Central memory CD8-positive, alpha-beta T cell (primary cell): ENCODE data around the gene MKS1.

Experiments used
- ATAC-seq: fragments of 150-1000 bp; cut with Tn5 transposase; replicated peaks from 2 replicates; pipeline ENCODE4 v1.10.0; 2022; ENCODE audit warnings: mild to moderate bottlenecking, moderate FRiP score, moderate number of reproducible peaks; ENCODE audit not compliant: poor library complexity, severe bottlenecking; ENCODE audit errors: extremely low read depth
- DNase-seq, 2 donors: peaks; one replicate each; pipeline ENCODE4 v3.0.0; 2021; ENCODE audit warnings: low spot score in 2 of 2
- H3K27ac Mint-ChIP-seq: one replicate; pipeline ENCODE4 v1.8.0; 2022; ENCODE audit warnings: low read depth, mild to moderate bottlenecking, moderate library complexity, mixed read lengths
- H3K27me3 Mint-ChIP-seq: one replicate; pipeline ENCODE4 v1.8.0; 2022; ENCODE audit warnings: mixed read lengths
- H3K36me3 Mint-ChIP-seq: one replicate; pipeline ENCODE4 v1.8.0; 2022; ENCODE audit warnings: mild to moderate bottlenecking, moderate library complexity, mixed read lengths; ENCODE audit not compliant: insufficient read depth
- H3K4me1 Mint-ChIP-seq: one replicate; pipeline ENCODE4 v1.8.0; 2022; ENCODE audit warnings: mixed read lengths
- H3K4me3 Mint-ChIP-seq: one replicate; pipeline ENCODE4 v1.8.0; 2022; ENCODE audit warnings: mild to moderate bottlenecking, moderate library complexity, mixed read lengths
- H3K9me3 Mint-ChIP-seq: one replicate; pipeline ENCODE4 v1.8.0; 2022; ENCODE audit warnings: mixed read lengths

The MKS1 gene

DNA sequence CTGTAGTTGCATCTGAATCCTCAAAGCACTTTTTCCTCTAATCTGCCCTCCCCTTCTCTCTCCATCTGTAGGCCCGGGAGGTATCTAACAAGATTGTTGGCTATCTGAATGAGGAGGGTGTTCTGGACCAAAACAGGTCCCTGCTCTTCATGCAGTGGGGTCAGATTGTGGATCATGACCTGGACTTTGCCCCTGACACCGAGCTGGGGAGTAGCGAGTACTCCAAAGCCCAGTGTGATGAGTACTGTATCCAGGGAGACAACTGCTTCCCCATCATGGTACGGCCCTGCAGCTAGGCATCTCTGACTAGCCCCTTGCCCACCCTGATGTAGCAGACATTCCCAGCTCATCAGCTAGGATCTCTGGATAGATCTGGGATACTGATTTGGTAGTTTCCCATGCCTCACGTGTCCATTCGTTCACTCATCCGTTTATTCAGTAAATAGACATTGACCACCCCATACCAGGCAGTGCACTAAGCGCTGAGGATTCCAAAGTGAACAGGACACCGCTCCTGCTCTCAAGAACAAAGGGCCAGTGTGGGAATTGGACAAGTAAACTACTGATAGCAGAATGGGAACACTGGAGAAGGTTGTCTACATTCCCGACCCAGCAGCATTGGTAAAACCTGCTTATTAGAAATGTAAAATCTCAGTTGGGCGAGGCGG is 31.4 kb upstream of the MKS1 start:
- H3K36me3 Mint-ChIP-seq = peaks cover 2% of the 10 kb centered on the region
- H3K27ac Mint-ChIP-seq = no peak overlapping the region
- no peak for DNase-seq
- H3K27me3 Mint-ChIP-seq = peaks cover 18% of the 10 kb centered on the region
- peaks cover 14% of the 10 kb centered on the region for H3K4me1 Mint-ChIP-seq
- H3K4me3 Mint-ChIP-seq = peak overlapping the region; percentile 74
- no peaks in the 10 kb centered on the region for H3K9me3 Mint-ChIP-seq
- no peak for ATAC-seq

DNA sequence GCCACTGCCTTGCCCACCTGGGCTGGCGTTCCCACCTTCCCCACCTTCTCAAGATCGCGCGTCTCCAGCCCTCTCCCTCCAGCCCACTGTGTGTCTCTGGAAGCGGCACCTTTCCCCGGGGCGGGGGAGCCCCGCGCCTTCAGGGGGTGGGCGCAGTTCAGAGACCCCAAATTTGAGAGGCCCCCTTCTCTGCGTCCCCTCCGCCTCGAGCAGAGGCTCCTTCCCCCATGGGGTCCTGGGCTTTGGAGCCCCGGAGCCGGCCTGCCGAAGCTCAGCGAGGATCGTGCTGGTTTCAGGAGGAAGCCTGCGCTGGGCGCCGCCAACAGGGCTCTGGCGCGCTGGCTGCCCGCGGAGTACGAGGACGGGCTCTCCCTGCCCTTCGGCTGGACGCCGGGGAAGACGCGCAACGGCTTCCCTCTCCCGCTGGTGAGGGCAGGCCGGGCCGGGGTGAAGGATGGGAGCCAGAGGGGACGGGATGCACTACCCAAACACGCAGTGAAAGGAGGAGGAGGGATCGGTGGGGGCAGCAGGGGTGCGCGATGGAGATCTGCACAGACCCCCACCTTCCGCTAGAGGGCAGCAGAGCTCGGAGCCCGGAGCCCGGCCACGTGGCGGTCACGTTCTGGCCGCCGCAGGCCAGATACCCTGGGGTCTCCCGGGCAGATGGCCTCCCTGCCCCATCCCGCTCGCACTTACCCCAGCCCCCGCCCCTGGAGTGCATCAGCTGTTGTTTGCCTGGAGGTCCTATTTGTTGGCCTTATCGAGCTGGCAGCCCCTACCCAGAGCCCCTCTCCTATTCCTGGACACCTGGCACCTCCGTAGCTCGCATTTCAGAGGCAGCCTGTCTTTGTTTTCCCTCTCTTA is 30.4 kb upstream of the MKS1 start:
- ATAC-seq (peak; percentile 86), DNase-seq (peak; percentile 61 to 75)
- Mint-ChIP-seq H3K36me3 (peaks cover 2% of the 10 kb centered on the region), H3K4me3 (peak overlapping the region; percentile 74), H3K27ac (no peak overlapping the region), H3K4me1 (peaks cover 14% of the 10 kb centered on the region), H3K9me3 (no peaks in the 10 kb centered on the region), H3K27me3 (peaks cover 14% of the 10 kb centered on the region)

- ATAC-seq (no peak), DNase-seq (no peak)
- H3K27me3 Mint-ChIP-seq = peaks cover 20% of the 10 kb centered on the region
- no peak overlapping the region for H3K27ac Mint-ChIP-seq
- H3K4me1 Mint-ChIP-seq = peaks cover 14% of the 10 kb centered on the region
- H3K36me3 Mint-ChIP-seq = peaks cover 2% of the 10 kb centered on the region
- no peaks in the 10 kb centered on the region for H3K9me3 Mint-ChIP-seq
- peak overlapping the region; percentile 74 for H3K4me3 Mint-ChIP-seq
Measured at GRCh38 chr17:58248955-58249269, 29.9 kb upstream of the MKS1 start.

- Mint-ChIP-seq H3K4me3 (peak overlapping the region; percentile 22), H3K9me3 (no peaks in the 10 kb centered on the region), H3K27ac (no peak overlapping the region)
Measured at GRCh38 chr17:58247511-58248363, 28.7 kb upstream of the MKS1 start.

GRCh38 chr17:58246781-58247180 is 27.7 kb upstream of the MKS1 start:
- H3K4me1 Mint-ChIP-seq = peaks cover 14% of the 10 kb centered on the region
- peaks cover 2% of the 10 kb centered on the region for H3K36me3 Mint-ChIP-seq
- H3K4me3 Mint-ChIP-seq = no peak overlapping the region
- no peak for ATAC-seq
- no peak for DNase-seq
- no peaks in the 10 kb centered on the region for H3K9me3 Mint-ChIP-seq
- H3K27me3 Mint-ChIP-seq = peaks cover 39% of the 10 kb centered on the region
- no peak overlapping the region for H3K27ac Mint-ChIP-seq

More at GRCh38 chr17:58247511-58248363, 28.7 kb upstream of the MKS1 start:
- DNase-seq (no peak), ATAC-seq (no peak)
- H3K4me1 Mint-ChIP-seq = peaks cover 14% of the 10 kb centered on the region
- peaks cover 32% of the 10 kb centered on the region for H3K27me3 Mint-ChIP-seq
- peaks cover 2% of the 10 kb centered on the region for H3K36me3 Mint-ChIP-seq

DNA sequence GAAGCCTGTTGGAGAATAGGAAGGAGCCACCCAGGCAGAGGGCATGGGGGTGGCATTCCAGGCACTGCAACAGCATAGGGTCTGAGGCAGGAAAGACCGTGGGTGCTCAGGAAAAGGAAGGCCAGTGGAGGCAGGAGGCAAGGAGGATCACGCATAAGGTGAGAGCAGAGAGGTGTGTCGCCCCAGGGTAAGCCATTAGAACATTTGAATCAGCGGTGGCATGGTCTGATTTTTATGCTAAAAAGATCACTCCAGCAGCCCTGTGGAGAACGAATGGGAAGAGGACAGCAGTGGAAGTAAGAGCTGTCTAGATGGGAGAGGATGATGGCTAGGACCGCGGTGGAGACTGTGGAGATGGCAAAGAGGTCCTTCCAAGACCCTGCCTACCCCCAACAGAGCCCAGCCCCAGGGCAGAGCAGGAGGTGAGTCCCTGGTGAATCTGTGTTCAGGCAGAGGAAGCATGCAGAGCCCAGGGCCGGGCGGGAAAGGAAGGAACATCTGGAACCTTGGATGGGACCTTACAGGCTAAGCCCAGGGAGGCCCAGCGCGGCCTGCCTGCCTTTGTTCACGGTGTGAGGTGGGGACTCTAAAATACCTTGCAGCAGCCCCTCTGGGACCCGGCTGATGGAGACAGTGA is 27.2 kb upstream of the MKS1 start:
- Mint-ChIP-seq H3K27ac (no peak overlapping the region), H3K36me3 (peaks cover 2% of the 10 kb centered on the region)

GRCh38 chr17:58245428-58246103 is 26.5 kb upstream of the MKS1 start:
- Mint-ChIP-seq H3K27me3 (peaks cover 51% of the 10 kb centered on the region), H3K9me3 (no peaks in the 10 kb centered on the region), H3K36me3 (peaks cover 2% of the 10 kb centered on the region), H3K4me3 (no peak overlapping the region), H3K4me1 (peaks cover 14% of the 10 kb centered on the region), H3K27ac (no peak overlapping the region)
- DNase-seq (no peak), ATAC-seq (no peak)

More for the DNA sequence above, 27.2 kb upstream of the MKS1 start:
- DNase-seq (no peak), ATAC-seq (no peak)
- H3K9me3 Mint-ChIP-seq = no peaks in the 10 kb centered on the region
- peaks cover 14% of the 10 kb centered on the region for H3K4me1 Mint-ChIP-seq
- no peak overlapping the region for H3K4me3 Mint-ChIP-seq
- H3K27me3 Mint-ChIP-seq = peaks cover 45% of the 10 kb centered on the region

DNA sequence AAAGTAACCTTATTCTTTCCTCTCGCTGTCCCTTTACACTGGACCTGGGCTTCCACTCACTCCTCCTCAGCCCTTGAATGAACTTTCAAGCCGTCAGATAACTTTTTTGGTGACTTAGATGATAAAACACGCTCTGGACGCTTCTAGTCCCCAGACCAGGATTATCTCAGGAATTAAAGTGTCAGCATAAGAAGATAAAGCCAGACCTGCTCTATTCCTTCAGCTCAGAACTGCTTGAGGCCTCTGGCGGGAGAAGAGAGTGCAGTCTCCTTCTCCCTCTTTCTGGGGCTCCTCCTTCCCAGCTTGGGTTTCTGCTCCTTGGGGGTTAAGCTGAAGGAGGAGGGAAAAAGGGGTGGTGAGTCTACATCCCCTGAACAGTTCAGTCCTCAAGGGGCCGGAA is 25.9 kb upstream of the MKS1 start:
- H3K4me1 Mint-ChIP-seq = peaks cover 14% of the 10 kb centered on the region
- DNase-seq (no peak), ATAC-seq (no peak)
- no peak overlapping the region for H3K4me3 Mint-ChIP-seq
- no peaks in the 10 kb centered on the region for H3K9me3 Mint-ChIP-seq
- peaks cover 57% of the 10 kb centered on the region for H3K27me3 Mint-ChIP-seq
- no peak overlapping the region for H3K27ac Mint-ChIP-seq
- peaks cover 2% of the 10 kb centered on the region for H3K36me3 Mint-ChIP-seq

- H3K27me3 Mint-ChIP-seq = peaks cover 74% of the 10 kb centered on the region
- DNase-seq (no peak), ATAC-seq (no peak)
Measured at GRCh38 chr17:58242171-58242784, 23.2 kb upstream of the MKS1 start.

DNA sequence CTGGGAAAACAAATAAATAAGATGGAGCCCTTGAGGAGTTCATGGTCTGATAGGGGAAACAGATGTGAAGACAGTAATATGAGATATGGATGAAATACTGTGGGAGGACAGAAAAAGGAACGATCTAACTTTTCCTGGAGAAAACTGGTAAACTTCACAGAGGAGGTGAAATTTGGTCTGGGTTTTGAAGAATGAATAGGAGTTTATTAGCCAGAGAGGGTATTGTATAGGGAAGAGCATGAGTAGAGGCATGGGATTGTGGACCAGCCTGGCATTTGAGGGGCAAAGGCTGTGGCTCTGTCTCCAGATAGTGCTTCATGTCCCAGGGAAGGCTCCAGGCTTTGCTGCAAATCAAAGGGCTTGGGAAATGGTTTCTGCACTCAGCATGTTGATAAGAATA is 20.9 kb upstream of the MKS1 start:
- H3K4me1 Mint-ChIP-seq = no peaks in the 10 kb centered on the region
- ATAC-seq = no peak
- H3K27ac Mint-ChIP-seq = no peak overlapping the region
- H3K9me3 Mint-ChIP-seq = no peaks in the 10 kb centered on the region
- no peak for DNase-seq
- no peak overlapping the region for H3K4me3 Mint-ChIP-seq
- peaks cover 2% of the 10 kb centered on the region for H3K36me3 Mint-ChIP-seq
- peaks cover 82% of the 10 kb centered on the region for H3K27me3 Mint-ChIP-seq

More at GRCh38 chr17:58242171-58242784, 23.2 kb upstream of the MKS1 start:
- Mint-ChIP-seq H3K27ac (no peak overlapping the region), H3K4me3 (no peak overlapping the region), H3K9me3 (no peaks in the 10 kb centered on the region), H3K36me3 (peaks cover 2% of the 10 kb centered on the region), H3K4me1 (no peaks in the 10 kb centered on the region)

DNA sequence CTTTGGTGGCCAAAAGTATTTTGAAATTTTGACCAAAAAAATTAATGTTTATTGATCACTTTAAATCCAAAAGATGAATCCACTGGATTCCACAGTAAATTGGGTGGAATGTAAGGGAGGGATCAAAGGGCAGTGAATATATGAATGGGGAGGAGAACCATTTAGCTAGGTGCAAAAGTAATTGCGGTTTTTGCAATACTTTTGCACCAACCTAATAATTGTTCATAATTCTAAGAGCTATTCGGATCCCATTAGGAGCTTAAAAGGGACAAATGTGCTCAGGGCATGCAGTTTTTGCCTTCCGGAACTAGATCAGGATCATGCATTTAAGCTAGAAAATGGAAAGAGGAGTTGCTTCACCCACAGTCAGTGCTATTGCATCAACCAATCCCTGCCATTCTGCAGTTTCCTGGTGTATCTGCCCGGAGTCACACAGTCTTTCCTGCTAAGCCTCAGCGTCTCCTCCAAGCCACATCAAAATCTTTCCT is 19.1 kb upstream of the MKS1 start, which contains the start of gene LPO:
TSS of gene LPO (plus strand) at position 438 of the 488 bp plus-strand sequence. CDS start 4,396 bp downstream, outside the sequence.
- H3K4me3 Mint-ChIP-seq = no peak within 1 kb of the TSS
- peaks cover 74% of the 10 kb centered on the region for H3K27me3 Mint-ChIP-seq
- DNase-seq (no peak), ATAC-seq (no peak)
- no peaks in the 10 kb centered on the region for H3K4me1 Mint-ChIP-seq
- H3K9me3 Mint-ChIP-seq = no peaks in the 10 kb centered on the region
- H3K36me3 Mint-ChIP-seq = peaks cover 2% of the 10 kb centered on the region
- no peak within 1 kb of the TSS for H3K27ac Mint-ChIP-seq
